Stomach (tissue), 4 donors: ENCODE data around the gene VEZF1.

Experiments used
- EP300 ChIP-seq: sonication (generic); formaldehyde crosslinking; IDR thresholded peaks from one replicate; pipeline ENCODE4 v1.6.1; 2017; ENCODE audit warnings: antibody characterized with exemption
- POLR2A ChIP-seq, 4 donors: fragments of 450-650 bp; IDR thresholded peaks; one replicate each; pipeline ENCODE4 v1.6.1; 2016; ENCODE audit warnings: antibody characterized with exemption in 4 of 4, control low read depth in 2 of 4, mild to moderate bottlenecking in 1 of 4, moderate library complexity in 1 of 4
- POLR2AphosphoS5 ChIP-seq, 3 donors: sonication (generic); formaldehyde crosslinking; IDR thresholded peaks; one replicate each; pipeline ENCODE4 v1.6.1; 2016; ENCODE audit warnings: antibody characterized with exemption in 3 of 3
- TF ChIP-seq, protein P1 (sequence below), 7 experiments: fragments of 450-650 bp in 4 of 7; fragments of 200-600 bp in 3 of 7; sonication (generic) in 3 of 7; IDR thresholded peaks; one replicate each; pipeline ENCODE4 v1.5.1; 2016 to 2019; ENCODE audit warnings: antibody characterized with exemption in 7 of 7, control low read depth in 2 of 7, mild to moderate bottlenecking in 1 of 7

DNA sequence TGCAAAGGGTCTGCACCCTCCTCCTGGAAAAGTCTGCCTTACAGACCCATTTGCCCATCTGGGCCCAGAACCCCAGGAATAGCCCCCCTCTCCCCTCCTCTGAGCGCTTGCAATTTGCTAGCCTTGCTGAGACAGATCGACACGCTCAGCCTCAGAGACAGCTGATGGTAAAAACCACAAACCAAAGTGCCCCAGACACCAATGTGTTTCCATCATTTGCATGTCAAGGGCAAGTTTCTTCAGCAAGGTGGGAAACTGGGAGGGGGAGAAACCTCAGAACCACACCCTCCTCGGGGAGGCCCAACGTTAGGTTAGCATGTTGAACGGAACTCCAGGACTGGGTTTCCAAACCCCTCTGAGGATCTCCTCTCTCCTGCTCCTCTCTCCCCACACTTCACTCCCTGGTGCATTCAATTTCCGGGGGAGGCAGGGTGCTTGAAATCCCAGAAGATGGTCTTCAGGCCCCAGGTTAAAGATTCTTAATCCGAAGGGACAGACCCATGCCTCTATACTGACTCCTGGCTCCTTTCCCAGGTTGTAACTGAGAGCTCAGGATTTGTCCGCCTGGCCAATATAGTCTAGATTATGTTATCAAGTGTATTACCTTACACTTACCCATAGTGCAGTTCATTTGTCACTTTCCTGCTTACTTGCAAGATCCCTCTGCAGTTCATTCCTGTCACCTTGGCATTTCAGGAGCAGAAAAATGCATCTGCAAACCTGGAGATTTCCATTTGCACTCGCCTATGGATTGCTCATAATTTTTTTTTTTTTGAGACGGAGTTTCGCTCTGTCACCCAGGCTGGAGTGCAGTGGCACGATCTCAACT lies 31.5 kb downstream of the VEZF1 start:
- TF ChIP-seq POLR2AphosphoS5 (IDR thresholded peaks at IDR 0.05) (no peak), POLR2A (IDR thresholded peaks at IDR 0.05) (no peak), EP300 (no peak)
- TF ChIP-seq, protein P1, sequence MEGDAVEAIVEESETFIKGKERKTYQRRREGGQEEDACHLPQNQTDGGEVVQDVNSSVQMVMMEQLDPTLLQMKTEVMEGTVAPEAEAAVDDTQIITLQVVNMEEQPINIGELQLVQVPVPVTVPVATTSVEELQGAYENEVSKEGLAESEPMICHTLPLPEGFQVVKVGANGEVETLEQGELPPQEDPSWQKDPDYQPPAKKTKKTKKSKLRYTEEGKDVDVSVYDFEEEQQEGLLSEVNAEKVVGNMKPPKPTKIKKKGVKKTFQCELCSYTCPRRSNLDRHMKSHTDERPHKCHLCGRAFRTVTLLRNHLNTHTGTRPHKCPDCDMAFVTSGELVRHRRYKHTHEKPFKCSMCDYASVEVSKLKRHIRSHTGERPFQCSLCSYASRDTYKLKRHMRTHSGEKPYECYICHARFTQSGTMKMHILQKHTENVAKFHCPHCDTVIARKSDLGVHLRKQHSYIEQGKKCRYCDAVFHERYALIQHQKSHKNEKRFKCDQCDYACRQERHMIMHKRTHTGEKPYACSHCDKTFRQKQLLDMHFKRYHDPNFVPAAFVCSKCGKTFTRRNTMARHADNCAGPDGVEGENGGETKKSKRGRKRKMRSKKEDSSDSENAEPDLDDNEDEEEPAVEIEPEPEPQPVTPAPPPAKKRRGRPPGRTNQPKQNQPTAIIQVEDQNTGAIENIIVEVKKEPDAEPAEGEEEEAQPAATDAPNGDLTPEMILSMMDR (IDR thresholded peaks at IDR 0.05), result no peak
